HepG2 (cell line): ENCODE results near the gene SH3D19. TPM values are rescaled to one million over a fixed set of nuclear protein-coding genes. Genes with fewer than 3 reads are reported as not detected.
A peak's percentile ranks its signal among the peaks of the same experiment; 100 is the strongest.

ENCODE experiments used
- CERS6 ChIP-seq: sonication (generic); formaldehyde crosslinking; IDR thresholded peaks from 2 replicates; pipeline ENCODE4 v1.5.0; 2020; ENCODE audit warnings: missing genetic modification reagents
- E2F1 ChIP-seq: sonication (generic); formaldehyde crosslinking; IDR thresholded peaks from 2 replicates; pipeline ENCODE4 v1.5.0; 2020; ENCODE audit warnings: missing genetic modification reagents
- GABPB1 ChIP-seq: IDR thresholded peaks from 2 replicates; pipeline ENCODE4 v1.6.1; 2016; ENCODE audit warnings: mild to moderate bottlenecking, missing genetic modification reagents, moderate library complexity, missing compliant biosample characterization
- KDM5A ChIP-seq: fragments of 200-600 bp; sonication (generic); IDR thresholded peaks from 2 replicates; pipeline ENCODE4 v1.7.0; 2018; ENCODE audit warnings: antibody characterized with exemption, mild to moderate bottlenecking, low read length, borderline replicate concordance
- NR2C2 ChIP-seq: sonication (generic); formaldehyde crosslinking; IDR thresholded peaks from 2 replicates; pipeline ENCODE4 v1.4.0; 2020; ENCODE audit warnings: missing genetic modification reagents, mild to moderate bottlenecking, moderate library complexity, borderline replicate concordance
- RARA ChIP-seq: IDR thresholded peaks from 2 replicates; pipeline ENCODE4 v1.6.1; 2016; ENCODE audit warnings: missing genetic modification reagents, missing compliant biosample characterization
- TCF12 ChIP-seq, 2 experiments: fragments of 450-650 bp in 1 of 2; sonication (generic) in 1 of 2; formaldehyde crosslinking in 1 of 2; IDR thresholded peaks; 2 replicates each; pipeline versions ENCODE4 v1.6.1 to v1.8.0; 2017 to 2022; ENCODE audit warnings: antibody characterized with exemption in 1 of 2, mild to moderate bottlenecking in 1 of 2, missing genetic modification reagents in 1 of 2, moderate library complexity in 1 of 2
- ZBTB34 ChIP-seq: sonication (generic); formaldehyde crosslinking; IDR thresholded peaks from 2 replicates; pipeline ENCODE4 v1.8.0; 2022; ENCODE audit warnings: mild to moderate bottlenecking, missing genetic modification reagents
- ZBTB37 ChIP-seq: sonication (generic); formaldehyde crosslinking; IDR thresholded peaks from 2 replicates; pipeline ENCODE4 v1.4.0; 2020; ENCODE audit warnings: mild to moderate bottlenecking, missing genetic modification reagents
- ZBTB40 ChIP-seq, 2 experiments: fragments of 450-650 bp in 1 of 2; sonication (generic) in 1 of 2; formaldehyde crosslinking in 1 of 2; IDR thresholded peaks; 2 replicates each; pipeline versions ENCODE4 v1.6.1 to v1.8.0; 2016 to 2022; ENCODE audit warnings: antibody characterized with exemption in 1 of 2, mild to moderate bottlenecking in 1 of 2, missing genetic modification reagents in 1 of 2
- ZNF160 ChIP-seq: sonication (generic); formaldehyde crosslinking; IDR thresholded peaks from 2 replicates; pipeline ENCODE4 v1.8.0; 2022; ENCODE audit warnings: mild to moderate bottlenecking, inconsistent platforms, missing genetic modification reagents
- ZNF484 ChIP-seq: sonication (generic); formaldehyde crosslinking; IDR thresholded peaks from 2 replicates; pipeline ENCODE4 v1.5.1; 2020; ENCODE audit warnings: mild to moderate bottlenecking, low read depth, missing genetic modification reagents, borderline replicate concordance
- ZNF549 ChIP-seq: sonication (generic); formaldehyde crosslinking; IDR thresholded peaks from 2 replicates; pipeline ENCODE4 v1.5.0; 2020; ENCODE audit warnings: missing genetic modification reagents
- polyA plus RNA-seq, 8 experiments: library from polyadenylated mRNA; depleted of rRNA in 3 of 8; stranded (reverse) in 7 of 8; unstranded in 1 of 8; fragments of >200 nt; fragmentation: Illumina TruSeq in 4 of 8; extraction: Trizol in 4 of 8; gene quantifications; 2 replicates each; pipeline versions ENCODE4 v1.2.1 to v1.2.3, GENCODE V29; 2011 to 2016; ENCODE audit warnings: low read depth in 4 of 8, missing spikeins in 1 of 8, mixed read lengths in 1 of 8; ENCODE audit not compliant: insufficient read depth in 1 of 8
- total RNA-seq, 5 experiments: library from RNA; depleted of rRNA; stranded (reverse); fragments of >200 nt; fragmentation: Illumina TruSeq; extraction: Trizol; gene quantifications; 2 replicates each; pipeline ENCODE4 v1.2.3, GENCODE V29; 2016; ENCODE audit warnings: low read depth in 1 of 5

Gene SH3D19
- total and polyA plus RNA-seq, 2 of the 13 experiments (the other 11 are each of a cell fraction or from before 2014, with no cell fraction given), result 31.2 to 38.0 TPM

- TF ChIP-seq ZNF484 (CRISPR knock-in tag) (no peak), GABPB1 (CRISPR knock-in tag) (no peak), RARA (CRISPR knock-in tag) (no peak), KDM5A (no peak), CERS6 (CRISPR knock-in tag) (no peak), ZBTB34 (no peak), ZNF549 (CRISPR knock-in tag) (no peak), NR2C2 (0 out of 2 replicates have a peak, but pooled peaks have one; percentile 27), TCF12 (IDR thresholded peaks at IDR 0.05) (no peak), TCF12 (CRISPR knock-in tag; IDR thresholded peaks at IDR 0.05) (no peak), ZBTB40 (IDR thresholded peaks at IDR 0.05) (no peak), ZBTB40 (CRISPR knock-in tag; IDR thresholded peaks at IDR 0.05) (no peak), ZBTB37 (CRISPR knock-in tag) (no peak), ZNF160 (no peak), E2F1 (no peak)
Measured at GRCh38 chr4:151362404-151363164, 37.2 kb upstream of the SH3D19 start (continued).
